Activated CD4-positive, alpha-beta T cell treated with anti-CD3 and anti-CD28 coated beads, Interleukin-2, amount 10 ng/mL, durations not matched to agents 24 days and 14 days (primary cell): ENCODE measurements around the gene ADARB2. TPM values are rescaled to one million over a fixed set of nuclear protein-coding genes. Genes with fewer than 3 reads are reported as not detected.

ENCODE experiments used
- DNase-seq: peaks from one replicate; pipeline ENCODE4 v3.0.0; 2022
- H3K27ac Mint-ChIP-seq: one replicate; pipeline ENCODE4 v1.8.0; 2022; ENCODE audit warnings: mild to moderate bottlenecking, mixed read lengths
- H3K27me3 Mint-ChIP-seq: one replicate; pipeline ENCODE4 v1.8.0; 2022; ENCODE audit warnings: mixed read lengths
- H3K36me3 Mint-ChIP-seq: one replicate; pipeline ENCODE4 v1.8.0; 2022; ENCODE audit warnings: low read depth, mild to moderate bottlenecking, mixed read lengths
- H3K4me1 Mint-ChIP-seq: one replicate; pipeline ENCODE4 v1.8.0; 2021; ENCODE audit warnings: mixed read lengths
- H3K4me3 Mint-ChIP-seq: one replicate; pipeline ENCODE4 v1.8.0; 2022; ENCODE audit warnings: mild to moderate bottlenecking, moderate library complexity, mixed read lengths
- H3K9me3 Mint-ChIP-seq: one replicate; pipeline ENCODE4 v1.8.0; 2021; ENCODE audit warnings: mixed read lengths
- intact Hi-C: fragments of 100-400 bp; cut with micrococcal nuclease; formaldehyde crosslinking; loops from one replicate; pipeline ENCODE4 v1.15.1; 2023
- total RNA-seq: library from RNA; stranded (reverse); gene quantifications from 2 replicates; pipeline ENCODE4 v1.2.3, GENCODE V29; 2022

Gene ADARB2
- total RNA-seq, 1 donor from 2014 or later: not detected

GRCh38 chr10:1670541-1671365, 66.6 kb downstream of the ADARB2 start:
- H3K4me3 Mint-ChIP-seq: no peak overlapping the region
- intact Hi-C loops: no loop called here
- no peak overlapping the region for H3K27ac Mint-ChIP-seq

GRCh38 chr10:1669433-1669832, 67.9 kb downstream of the ADARB2 start:
- Mint-ChIP-seq H3K4me1 (no peaks in the 10 kb centered on the region), H3K9me3 (no peaks in the 10 kb centered on the region), H3K36me3 (no peaks in the 10 kb centered on the region), H3K27me3 (no peaks in the 10 kb centered on the region), H3K27ac (no peak overlapping the region), H3K4me3 (no peak overlapping the region)
- intact Hi-C loops: no loop called here
- DNase-seq: no peak

More at GRCh38 chr10:1670541-1671365, 66.6 kb downstream of the ADARB2 start:
- no peak for DNase-seq
- Mint-ChIP-seq H3K36me3 (no peaks in the 10 kb centered on the region), H3K4me1 (no peaks in the 10 kb centered on the region), H3K9me3 (no peaks in the 10 kb centered on the region), H3K27me3 (no peaks in the 10 kb centered on the region)

- Mint-ChIP-seq H3K27ac (no peak overlapping the region), H3K4me1 (no peaks in the 10 kb centered on the region), H3K9me3 (no peaks in the 10 kb centered on the region), H3K4me3 (no peak overlapping the region), H3K27me3 (no peaks in the 10 kb centered on the region), H3K36me3 (no peaks in the 10 kb centered on the region)
- DNase-seq: no peak
- intact Hi-C loops: no loop called here
Observed at GRCh38 chr10:1668399-1668798, 68.9 kb downstream of the ADARB2 start.

GRCh38 chr10:1667392-1667791, 69.9 kb downstream of the ADARB2 start:
- no peaks in the 10 kb centered on the region for H3K9me3 Mint-ChIP-seq
- no peak overlapping the region for H3K4me3 Mint-ChIP-seq
- H3K36me3 Mint-ChIP-seq: no peaks in the 10 kb centered on the region
- H3K27me3 Mint-ChIP-seq: no peaks in the 10 kb centered on the region
- no peak for DNase-seq
- no peak overlapping the region for H3K27ac Mint-ChIP-seq
- H3K4me1 Mint-ChIP-seq: no peaks in the 10 kb centered on the region
- intact Hi-C loops: no loop called here

GRCh38 chr10:1666147-1666546, 71.2 kb downstream of the ADARB2 start:
- Mint-ChIP-seq H3K9me3 (no peaks in the 10 kb centered on the region), H3K27me3 (no peaks in the 10 kb centered on the region), H3K36me3 (no peaks in the 10 kb centered on the region), H3K4me1 (no peaks in the 10 kb centered on the region), H3K4me3 (no peak overlapping the region), H3K27ac (no peak overlapping the region)
- intact Hi-C loops: no loop called here
- DNase-seq: no peak

- Mint-ChIP-seq H3K27ac (no peak overlapping the region), H3K4me3 (no peak overlapping the region), H3K27me3 (no peaks in the 10 kb centered on the region), H3K36me3 (no peaks in the 10 kb centered on the region), H3K9me3 (no peaks in the 10 kb centered on the region), H3K4me1 (no peaks in the 10 kb centered on the region)
- no peak for DNase-seq
- intact Hi-C loops: no loop called here
Observed at GRCh38 chr10:1665681-1666080, 71.6 kb downstream of the ADARB2 start.

- H3K27ac Mint-ChIP-seq: no peak overlapping the region
- no peaks in the 10 kb centered on the region for H3K4me1 Mint-ChIP-seq
- H3K27me3 Mint-ChIP-seq: no peaks in the 10 kb centered on the region
- DNase-seq: no peak
- no peaks in the 10 kb centered on the region for H3K9me3 Mint-ChIP-seq
- no peaks in the 10 kb centered on the region for H3K36me3 Mint-ChIP-seq
- intact Hi-C loops: no loop called here
- no peak overlapping the region for H3K4me3 Mint-ChIP-seq
Observed at GRCh38 chr10:1665021-1665661, 72.2 kb downstream of the ADARB2 start.

GRCh38 chr10:1664333-1664964, 72.9 kb downstream of the ADARB2 start:
- no peaks in the 10 kb centered on the region for H3K9me3 Mint-ChIP-seq
- peaks cover 1% of the 10 kb centered on the region for H3K27me3 Mint-ChIP-seq
- no peak overlapping the region for H3K4me3 Mint-ChIP-seq
- H3K36me3 Mint-ChIP-seq: no peaks in the 10 kb centered on the region
- H3K4me1 Mint-ChIP-seq: no peaks in the 10 kb centered on the region
- no peak overlapping the region for H3K27ac Mint-ChIP-seq
- intact Hi-C loops: no loop called here
- no peak for DNase-seq

- Mint-ChIP-seq H3K27me3 (peaks cover 4% of the 10 kb centered on the region), H3K27ac (no peak overlapping the region), H3K9me3 (no peaks in the 10 kb centered on the region), H3K4me3 (no peak overlapping the region), H3K4me1 (no peaks in the 10 kb centered on the region), H3K36me3 (no peaks in the 10 kb centered on the region)
- DNase-seq: no peak
- intact Hi-C loops: no loop called here
Observed at GRCh38 chr10:1663226-1663625, 74.1 kb downstream of the ADARB2 start.

GRCh38 chr10:1662438-1663025, 74.8 kb downstream of the ADARB2 start:
- intact Hi-C loops: no loop called here
- no peak for DNase-seq
- Mint-ChIP-seq H3K9me3 (no peaks in the 10 kb centered on the region), H3K27ac (no peak overlapping the region), H3K4me1 (peaks cover 2% of the 10 kb centered on the region), H3K27me3 (peaks cover 10% of the 10 kb centered on the region), H3K4me3 (no peak overlapping the region), H3K36me3 (no peaks in the 10 kb centered on the region)

- DNase-seq: no peak
- intact Hi-C loops: no loop called here
Observed at GRCh38 chr10:1661859-1662437, 75.4 kb downstream of the ADARB2 start.

GRCh38 chr10:1661416-1661815, 75.9 kb downstream of the ADARB2 start:
- peaks cover 2% of the 10 kb centered on the region for H3K4me1 Mint-ChIP-seq
- no peak overlapping the region for H3K27ac Mint-ChIP-seq
- intact Hi-C loops: no loop called here
- no peaks in the 10 kb centered on the region for H3K36me3 Mint-ChIP-seq
- H3K27me3 Mint-ChIP-seq: peaks cover 10% of the 10 kb centered on the region
- H3K4me3 Mint-ChIP-seq: no peak overlapping the region
- DNase-seq: no peak
- no peaks in the 10 kb centered on the region for H3K9me3 Mint-ChIP-seq

More at GRCh38 chr10:1661859-1662437, 75.4 kb downstream of the ADARB2 start:
- Mint-ChIP-seq H3K27ac (no peak overlapping the region), H3K4me1 (peaks cover 2% of the 10 kb centered on the region), H3K9me3 (no peaks in the 10 kb centered on the region), H3K4me3 (no peak overlapping the region), H3K27me3 (peaks cover 10% of the 10 kb centered on the region), H3K36me3 (no peaks in the 10 kb centered on the region)

- no peaks in the 10 kb centered on the region for H3K36me3 Mint-ChIP-seq
- H3K27me3 Mint-ChIP-seq: peaks cover 14% of the 10 kb centered on the region
- intact Hi-C loops: no loop called here
- no peak overlapping the region for H3K4me3 Mint-ChIP-seq
- no peak overlapping the region for H3K27ac Mint-ChIP-seq
- no peak for DNase-seq
- H3K9me3 Mint-ChIP-seq: no peaks in the 10 kb centered on the region
- H3K4me1 Mint-ChIP-seq: peaks cover 2% of the 10 kb centered on the region
Observed at GRCh38 chr10:1660815-1661214, 76.5 kb downstream of the ADARB2 start.

- Mint-ChIP-seq H3K27ac (no peak overlapping the region), H3K27me3 (peaks cover 14% of the 10 kb centered on the region), H3K4me1 (peaks cover 2% of the 10 kb centered on the region), H3K36me3 (no peaks in the 10 kb centered on the region), H3K4me3 (no peak overlapping the region), H3K9me3 (no peaks in the 10 kb centered on the region)
- DNase-seq: no peak
- intact Hi-C loops: no loop called here
Observed at GRCh38 chr10:1660386-1660785, 76.9 kb downstream of the ADARB2 start.
